Camera-type eye (tissue), 1 donor: ENCODE measurements around the gene L2HGDH. TPM values are rescaled to one million over a fixed set of nuclear protein-coding genes. Genes with fewer than 3 reads are reported as not detected.

Source experiments
- total RNA-seq: library from RNA; depleted of rRNA; stranded (reverse); fragments of >200 nt; gene quantifications from one replicate; pipeline ENCODE4 v1.2.3, GENCODE V29; 2014

Gene L2HGDH
- 13.7 TPM for total RNA-seq

DNA sequence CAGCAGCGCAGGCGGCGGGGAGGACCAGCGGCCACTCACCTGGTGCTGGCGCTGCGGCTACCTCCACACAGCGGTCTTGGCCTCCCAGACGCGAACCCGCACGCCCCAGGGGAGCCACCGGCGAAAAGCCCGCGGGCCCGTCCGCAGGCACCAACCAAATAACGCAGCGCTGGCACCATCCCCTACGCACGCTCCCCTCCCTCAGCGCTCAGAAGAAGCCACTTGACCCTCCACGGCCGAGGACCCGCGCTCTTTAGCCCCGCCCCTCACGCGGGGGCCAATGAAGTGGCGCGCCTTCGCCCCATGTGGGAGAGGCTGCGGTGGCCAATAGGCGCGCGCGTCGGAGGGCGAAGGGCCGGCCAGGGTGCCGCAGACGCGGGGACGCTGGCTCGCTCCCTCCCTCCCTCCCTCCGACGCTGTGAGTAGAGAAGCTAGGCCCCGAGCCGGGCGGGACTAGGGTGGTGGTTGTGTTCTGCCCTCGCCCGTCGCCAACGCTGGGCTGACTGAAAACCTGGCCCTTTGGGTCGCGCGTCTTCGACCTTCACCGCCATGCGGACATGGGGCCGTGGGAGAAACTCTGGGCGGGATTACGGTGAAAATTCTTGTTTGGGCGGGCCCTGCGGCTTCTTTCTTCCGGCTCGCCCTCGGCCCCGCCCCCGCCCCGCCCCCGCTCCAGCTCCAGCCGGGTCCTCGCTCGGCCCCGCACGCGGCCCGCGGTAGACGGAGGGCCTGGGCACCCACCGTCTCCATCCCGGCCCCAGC, at the start of gene L2HGDH, which contains the start of gene DMAC2L:
Gene L2HGDH (minus strand): TSS at position 258 of the 762 bp plus-strand sequence. CDS start 79 bp downstream, at position 179.
Gene DMAC2L (plus strand): TSS at position 353 of the 762 bp plus-strand sequence. CDS start 9,164 bp downstream, outside the sequence.

DNA sequence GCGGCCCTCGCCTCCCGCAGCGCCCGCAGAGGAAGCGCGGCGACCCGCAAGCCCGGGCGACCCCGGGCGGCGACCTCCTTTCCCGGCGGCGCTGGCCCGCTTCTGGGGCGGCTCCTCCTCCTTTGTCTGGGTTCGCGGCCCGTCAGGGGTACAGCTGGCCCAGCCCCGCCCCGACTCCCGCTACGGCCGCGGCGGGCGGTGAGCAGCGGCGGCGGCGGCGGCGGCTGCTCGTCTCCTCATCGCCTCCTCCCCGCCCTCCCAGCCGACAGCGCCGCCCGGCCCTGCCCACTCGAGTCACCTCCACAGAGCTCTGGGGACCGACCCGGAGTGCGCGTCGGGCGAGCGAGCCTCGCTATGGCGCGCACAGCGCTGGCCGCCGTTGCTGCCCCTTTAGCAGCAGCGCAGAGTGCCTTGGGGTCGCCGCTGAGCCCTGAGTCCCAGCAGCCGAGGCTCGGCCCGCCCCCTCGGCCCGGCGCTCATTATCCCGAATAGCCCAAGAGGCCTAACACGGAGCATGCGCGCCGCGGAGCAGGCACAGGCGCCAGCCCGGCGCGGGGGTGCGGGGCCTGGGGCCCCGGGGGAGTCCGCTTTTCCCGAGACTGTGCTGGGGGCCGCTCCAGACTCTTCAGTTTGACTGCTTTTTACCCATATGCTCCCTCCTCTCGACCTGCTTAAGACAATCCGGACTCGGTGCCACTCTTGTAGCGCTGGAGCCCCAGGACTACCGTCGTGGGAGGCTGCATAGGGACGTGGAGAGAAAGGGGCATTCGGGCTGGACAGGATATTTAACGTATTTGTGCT, 80.4 kb downstream of the L2HGDH start, which contains the start of gene SOS2:
Gene SOS2 (minus strand): TSS at position 104 of the 801 bp plus-strand sequence. CDS start 295 bp downstream, outside the sequence.

Other genes with a start within 250 kb of the L2HGDH start
- 13.7 TPM for gene VCPKMT, start 195.7 kb downstream of the L2HGDH start, total RNA-seq
- 65.2 TPM for gene SOS2, start 80.7 kb downstream of the L2HGDH start, total RNA-seq
- 16.4 TPM for gene DMAC2L, start 95 bp upstream of the L2HGDH start, total RNA-seq
- gene CDKL1, start 84.7 kb upstream of the L2HGDH start, total RNA-seq, result 15.9 TPM
- gene MAP4K5, start 220.3 kb upstream of the L2HGDH start, total RNA-seq, result 247 TPM
- gene ATL1, start 247.9 kb upstream of the L2HGDH start, total RNA-seq, result 34.6 TPM